CD4-positive, alpha-beta T cell treated with Interleukin-2 at 100 ng/mL for 4 hours (primary cell): Measurements from ENCODE around the gene LRRK1.

Experiments used
- DNase-seq: peaks from one replicate; pipeline ENCODE4 v3.0.0-alpha.2; 2020; ENCODE audit warnings: low spot score

Gene LRRK1

GRCh38 chr15:100918690-100919480 is at the start of gene LRRK1:
LRRK1 (plus strand) TSS chr15:100919357; CDS start chr15:100924633, 5,276 bp downstream.
- DNase-seq, result no peak

GRCh38 chr15:100873029-100873677 is 46.0 kb upstream of the LRRK1 start:
- DNase-seq, result peak; percentile 64

- DNase-seq, result no peak
These were observed 43.7 kb upstream of the LRRK1 start for GRCh38 chr15:100875495-100875894.

GRCh38 chr15:100875976-100876375 is 43.2 kb upstream of the LRRK1 start:
- no peak for DNase-seq

- DNase-seq, result no peak
These were observed 41.6 kb upstream of the LRRK1 start for GRCh38 chr15:100877551-100877950.

- no peak for DNase-seq
These were observed 41.0 kb upstream of the LRRK1 start for GRCh38 chr15:100878130-100878529.

- no peak for DNase-seq
These were observed 40.5 kb upstream of the LRRK1 start for GRCh38 chr15:100878648-100879047.

- DNase-seq, result no peak
These were observed 40.1 kb upstream of the LRRK1 start for GRCh38 chr15:100879061-100879463.

GRCh38 chr15:100879464-100880138 is 39.6 kb upstream of the LRRK1 start, which contains the start of gene ALDH1A3:
ALDH1A3 (plus strand) TSS chr15:100879831; CDS start chr15:100879908, 77 bp downstream.
- no peak for DNase-seq

- no peak for DNase-seq
These were observed 38.8 kb upstream of the LRRK1 start for GRCh38 chr15:100880139-100880896.

GRCh38 chr15:100880897-100881242 is 38.3 kb upstream of the LRRK1 start:
- no peak for DNase-seq

GRCh38 chr15:100881573-100882336 is 37.4 kb upstream of the LRRK1 start:
- no peak for DNase-seq

GRCh38 chr15:100885116-100885515 is 34.0 kb upstream of the LRRK1 start:
- DNase-seq, result no peak

- DNase-seq, result no peak
These were observed 33.3 kb upstream of the LRRK1 start for GRCh38 chr15:100885811-100886210.

GRCh38 chr15:100887211-100887913 is 31.8 kb upstream of the LRRK1 start:
- no peak for DNase-seq

- DNase-seq, result no peak
These were observed 29.6 kb upstream of the LRRK1 start for GRCh38 chr15:100889385-100890050.

GRCh38 chr15:100890051-100890720 is 29.0 kb upstream of the LRRK1 start:
- no peak for DNase-seq

GRCh38 chr15:100890850-100891249 is 28.3 kb upstream of the LRRK1 start:
- DNase-seq, result no peak

GRCh38 chr15:100891307-100892012 is 27.7 kb upstream of the LRRK1 start:
- DNase-seq, result no peak
